Measurements from ENCODE around the gene GLCCI1.

DNA sequence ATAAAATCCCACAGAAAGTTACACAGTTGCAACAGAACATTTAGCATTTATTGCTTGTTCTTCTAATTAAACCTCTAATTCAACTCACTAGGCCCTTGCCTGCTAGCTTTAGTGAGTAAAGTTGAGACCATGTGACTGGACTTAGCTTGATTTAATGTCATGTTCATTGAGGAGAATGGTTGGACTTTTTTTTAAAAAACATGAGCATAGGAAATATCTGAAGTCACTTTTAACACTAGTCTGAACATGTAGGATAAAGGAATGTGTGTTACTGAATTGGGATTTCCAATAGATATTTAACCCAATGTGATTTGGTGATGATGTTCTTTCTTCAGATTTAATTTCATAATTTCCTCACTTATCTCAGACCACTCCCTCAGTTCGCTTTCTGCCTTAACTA, 24.6 kb upstream of the GLCCI1 start:
- TF ChIP-seq, protein P1, sequence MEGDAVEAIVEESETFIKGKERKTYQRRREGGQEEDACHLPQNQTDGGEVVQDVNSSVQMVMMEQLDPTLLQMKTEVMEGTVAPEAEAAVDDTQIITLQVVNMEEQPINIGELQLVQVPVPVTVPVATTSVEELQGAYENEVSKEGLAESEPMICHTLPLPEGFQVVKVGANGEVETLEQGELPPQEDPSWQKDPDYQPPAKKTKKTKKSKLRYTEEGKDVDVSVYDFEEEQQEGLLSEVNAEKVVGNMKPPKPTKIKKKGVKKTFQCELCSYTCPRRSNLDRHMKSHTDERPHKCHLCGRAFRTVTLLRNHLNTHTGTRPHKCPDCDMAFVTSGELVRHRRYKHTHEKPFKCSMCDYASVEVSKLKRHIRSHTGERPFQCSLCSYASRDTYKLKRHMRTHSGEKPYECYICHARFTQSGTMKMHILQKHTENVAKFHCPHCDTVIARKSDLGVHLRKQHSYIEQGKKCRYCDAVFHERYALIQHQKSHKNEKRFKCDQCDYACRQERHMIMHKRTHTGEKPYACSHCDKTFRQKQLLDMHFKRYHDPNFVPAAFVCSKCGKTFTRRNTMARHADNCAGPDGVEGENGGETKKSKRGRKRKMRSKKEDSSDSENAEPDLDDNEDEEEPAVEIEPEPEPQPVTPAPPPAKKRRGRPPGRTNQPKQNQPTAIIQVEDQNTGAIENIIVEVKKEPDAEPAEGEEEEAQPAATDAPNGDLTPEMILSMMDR (IDR thresholded peaks at IDR 0.05), result no peak
- TF ChIP-seq POLR2A (IDR thresholded peaks at IDR 0.05), result no peak

Data from tibial nerve (tissue), 3 donors.